Lung microvascular endothelial cell (primary cell): ENCODE data around the gene ROR1. TPM values are rescaled to one million over a fixed set of nuclear protein-coding genes. Genes with fewer than 3 reads are reported as not detected.

Experiments used
- DNase-seq, 2 donors: peaks; one replicate each; pipeline versions ENCODE4 v3.0.0 to v3.0.0-alpha.2; 2010; ENCODE audit warnings: low read depth in 2 of 2
- total RNA-seq: library from RNA; depleted of rRNA; stranded (reverse); fragments of >200 nt; gene quantifications from 2 replicates; pipeline ENCODE4 v1.2.1, GENCODE V29; 2014

ROR1 gene
- total RNA-seq, 1 donor from 2014 or later, result under 0.01 TPM

- DNase-seq, result no peak
Measured at GRCh38 chr1:64049900-64050540, 276.2 kb downstream of the ROR1 start.

- DNase-seq, result no peak
Measured at GRCh38 chr1:64050601-64051000, 276.8 kb downstream of the ROR1 start.

GRCh38 chr1:64051796-64052195, 278.0 kb downstream of the ROR1 start:
- DNase-seq, result no peak

GRCh38 chr1:64052777-64053176, 279.0 kb downstream of the ROR1 start:
- no peak for DNase-seq

GRCh38 chr1:64055310-64055709, 281.5 kb downstream of the ROR1 start:
- no peak for DNase-seq

- no peak for DNase-seq
Measured at GRCh38 chr1:64059556-64059955, 285.7 kb downstream of the ROR1 start.

- DNase-seq, result peak in 1 of 2 donors; percentile 32
Measured at GRCh38 chr1:64060611-64061302, 286.9 kb downstream of the ROR1 start.

- no peak for DNase-seq
Measured at GRCh38 chr1:64061430-64062104, 287.8 kb downstream of the ROR1 start.

- no peak for DNase-seq
Measured at GRCh38 chr1:64062529-64062928, 288.7 kb downstream of the ROR1 start.

GRCh38 chr1:64062941-64063581, 289.2 kb downstream of the ROR1 start:
- DNase-seq, result no peak

- no peak for DNase-seq
Measured at GRCh38 chr1:64065571-64065970, 291.8 kb downstream of the ROR1 start.

- peak; percentile 40 to 52 for DNase-seq
Measured at GRCh38 chr1:64072089-64072793, 298.4 kb downstream of the ROR1 start.

- no peak for DNase-seq
Measured at GRCh38 chr1:64073705-64074104, 299.9 kb downstream of the ROR1 start.

GRCh38 chr1:64074767-64075166, 300.9 kb downstream of the ROR1 start:
- DNase-seq, result no peak

- DNase-seq, result no peak
Measured at GRCh38 chr1:64077281-64077940, 303.6 kb downstream of the ROR1 start.

- no peak for DNase-seq
Measured at GRCh38 chr1:64080941-64081562, 307.2 kb downstream of the ROR1 start.

- DNase-seq, result no peak
Measured at GRCh38 chr1:64082459-64082858, 308.6 kb downstream of the ROR1 start.

- DNase-seq, result no peak
Measured at GRCh38 chr1:64084451-64084850, 310.6 kb downstream of the ROR1 start.

GRCh38 chr1:64087768-64088167, 314.0 kb downstream of the ROR1 start:
- no peak for DNase-seq

- peak in 1 of 2 donors; percentile 70 for DNase-seq
Measured at GRCh38 chr1:64090436-64090835, 316.6 kb downstream of the ROR1 start.
